NCI-H2081 (cell line): ENCODE results near the gene ADGRD1.

Experiments
- DNase-seq, 2 experiments: peaks; one replicate each; lab custom pipeline; 2025; lab: John Stamatoyannopoulos, UW

The ADGRD1 gene

GRCh38 chr12:131042834-131043245 is 89.1 kb downstream of the ADGRD1 start:
- DNase-seq, result no peak

- no peak for DNase-seq
These were observed 89.7 kb downstream of the ADGRD1 start for GRCh38 chr12:131043401-131043871.

GRCh38 chr12:131044136-131044535 is 90.4 kb downstream of the ADGRD1 start:
- no peak for DNase-seq

DNA sequence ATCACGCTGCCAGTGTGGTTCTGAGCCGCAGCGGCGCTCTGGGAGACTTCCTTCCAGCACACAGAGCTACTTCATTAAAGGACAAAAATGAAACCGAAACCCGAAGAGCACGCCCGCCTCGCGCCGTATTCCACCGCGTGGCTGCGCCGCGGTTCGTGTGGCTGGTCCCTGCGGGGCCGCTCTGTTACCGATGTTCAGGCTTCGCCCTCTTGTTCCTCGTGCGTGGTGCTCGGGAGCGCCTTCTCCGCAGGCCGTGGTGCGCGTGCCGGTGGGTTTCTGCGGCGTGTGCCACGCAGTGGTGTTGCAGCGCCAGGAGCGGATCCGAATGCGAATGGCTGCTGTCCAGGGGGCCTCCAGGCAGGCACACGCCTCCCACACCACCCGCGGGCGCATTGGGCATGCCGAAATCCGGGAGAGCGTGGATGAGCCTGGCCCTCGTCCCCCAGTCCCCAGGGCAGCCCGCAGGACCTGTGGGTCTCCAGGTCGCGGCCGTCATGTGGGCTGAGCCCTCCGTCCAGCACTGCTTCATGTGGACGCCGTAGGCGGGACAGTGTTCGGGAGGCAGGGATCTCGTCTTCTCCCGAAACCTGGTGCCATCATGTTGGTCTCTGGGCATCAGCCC is 91.2 kb downstream of the ADGRD1 start:
- DNase-seq, result no peak

DNA sequence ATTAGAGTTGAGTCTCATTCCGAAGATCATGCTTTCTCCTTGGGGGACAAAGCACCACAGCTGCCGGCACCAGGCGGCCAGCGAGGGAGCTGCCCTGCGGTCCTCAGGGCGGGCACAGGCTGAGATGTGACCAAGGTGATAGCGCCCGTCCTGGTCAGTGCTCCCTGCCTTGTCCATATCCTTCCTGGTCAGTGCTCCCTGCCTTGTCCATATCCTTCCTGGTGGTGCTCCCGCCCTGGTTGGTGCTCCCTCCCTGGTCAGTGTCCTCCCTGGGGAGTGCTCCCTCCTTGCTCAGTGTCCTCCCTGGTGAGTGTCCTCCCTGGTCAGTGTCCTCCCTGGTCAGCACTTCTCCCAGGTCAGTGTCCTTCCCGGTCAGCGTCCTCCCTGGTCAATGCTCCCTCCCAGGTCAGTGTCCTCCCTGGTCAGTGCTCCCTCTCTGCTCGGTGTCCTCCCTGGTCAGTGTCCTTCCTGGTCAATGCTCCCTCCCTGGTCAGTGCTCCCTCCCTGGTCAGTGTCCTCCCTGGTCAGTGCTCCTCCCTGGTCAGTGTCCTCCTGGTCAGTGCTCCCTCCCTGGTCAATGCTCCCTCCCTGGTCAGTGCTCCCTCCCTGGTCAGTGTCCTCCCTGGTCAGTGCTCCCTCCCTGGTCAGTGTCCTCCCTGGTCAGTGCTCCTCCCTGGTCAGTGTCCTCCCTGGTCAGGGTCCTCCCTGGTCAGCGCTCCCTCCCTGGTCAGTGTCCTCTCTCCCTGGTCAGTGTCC is 92.2 kb downstream of the ADGRD1 start:
- DNase-seq, result no peak

DNA sequence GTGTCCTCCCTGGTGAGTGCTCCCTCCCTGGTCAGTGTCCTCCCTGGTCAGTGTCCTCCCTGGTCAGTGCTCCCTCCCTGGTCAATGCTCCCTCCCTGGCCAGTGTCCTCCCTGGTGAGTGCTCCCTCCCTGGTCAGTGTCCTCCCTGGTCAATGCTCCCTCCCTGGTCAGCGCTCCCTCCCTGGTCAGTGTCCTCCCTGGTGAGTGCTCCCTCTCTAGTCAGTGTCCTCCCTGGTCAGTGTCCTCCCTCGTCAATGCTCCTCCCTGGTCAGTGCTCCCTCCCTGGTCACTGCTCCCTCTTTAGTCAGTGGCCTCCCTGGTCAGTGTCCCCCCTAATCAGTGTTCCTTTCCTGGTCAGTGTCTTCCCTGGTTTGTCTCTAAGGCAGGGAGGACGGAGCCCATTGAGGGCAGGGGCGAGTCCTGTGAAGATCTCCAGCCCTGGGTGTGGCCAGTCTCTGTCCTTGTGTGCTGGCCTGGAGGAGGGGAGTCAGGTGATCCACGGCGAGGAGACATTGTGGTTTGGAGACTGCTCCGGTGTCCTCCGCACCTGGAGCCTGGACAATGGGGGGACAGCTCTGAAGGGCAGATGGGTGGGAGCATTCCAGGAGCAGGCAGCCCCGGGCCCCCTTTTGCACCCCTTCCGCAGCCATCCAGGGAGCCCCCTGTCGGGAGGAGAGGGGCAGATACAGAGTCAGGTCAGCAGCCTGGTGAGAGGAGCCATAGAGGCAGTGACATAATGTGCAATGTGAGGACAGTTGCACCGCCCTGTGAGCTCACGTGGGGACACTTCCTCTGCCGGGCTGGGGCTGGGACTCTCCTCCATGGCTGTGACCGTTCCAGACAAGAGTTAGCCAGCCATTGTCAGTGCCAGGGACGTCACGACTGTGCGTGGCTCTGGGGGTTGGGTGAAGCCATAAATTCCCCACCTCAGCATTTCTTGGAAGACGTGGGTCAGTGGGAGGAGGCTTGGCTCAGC is 93.4 kb downstream of the ADGRD1 start:
- DNase-seq, result no peak

- no peak for DNase-seq
These were observed 94.3 kb downstream of the ADGRD1 start for GRCh38 chr12:131047789-131048610.

GRCh38 chr12:131048611-131048990 is 94.9 kb downstream of the ADGRD1 start:
- no peak for DNase-seq

DNA sequence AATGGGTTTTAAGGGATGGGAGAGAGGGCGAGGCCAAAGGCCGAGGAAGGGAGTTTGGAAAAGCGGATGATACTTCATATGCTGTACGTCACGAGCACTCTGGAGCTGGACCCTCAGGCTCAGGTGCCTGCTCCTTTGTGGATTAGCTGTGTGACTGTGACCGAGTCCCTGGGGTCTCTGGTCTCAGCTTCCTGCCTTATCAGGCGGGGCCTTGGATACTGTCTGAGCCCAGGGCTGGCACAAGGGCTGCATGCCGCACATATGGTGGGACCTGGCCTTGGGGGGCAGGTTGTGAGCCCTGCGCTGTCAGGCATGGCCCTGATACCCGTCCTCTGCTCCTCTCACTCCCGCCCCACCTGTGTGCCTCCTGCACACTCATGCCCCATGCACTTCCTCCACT is 95.3 kb downstream of the ADGRD1 start:
- DNase-seq, result no peak

DNA sequence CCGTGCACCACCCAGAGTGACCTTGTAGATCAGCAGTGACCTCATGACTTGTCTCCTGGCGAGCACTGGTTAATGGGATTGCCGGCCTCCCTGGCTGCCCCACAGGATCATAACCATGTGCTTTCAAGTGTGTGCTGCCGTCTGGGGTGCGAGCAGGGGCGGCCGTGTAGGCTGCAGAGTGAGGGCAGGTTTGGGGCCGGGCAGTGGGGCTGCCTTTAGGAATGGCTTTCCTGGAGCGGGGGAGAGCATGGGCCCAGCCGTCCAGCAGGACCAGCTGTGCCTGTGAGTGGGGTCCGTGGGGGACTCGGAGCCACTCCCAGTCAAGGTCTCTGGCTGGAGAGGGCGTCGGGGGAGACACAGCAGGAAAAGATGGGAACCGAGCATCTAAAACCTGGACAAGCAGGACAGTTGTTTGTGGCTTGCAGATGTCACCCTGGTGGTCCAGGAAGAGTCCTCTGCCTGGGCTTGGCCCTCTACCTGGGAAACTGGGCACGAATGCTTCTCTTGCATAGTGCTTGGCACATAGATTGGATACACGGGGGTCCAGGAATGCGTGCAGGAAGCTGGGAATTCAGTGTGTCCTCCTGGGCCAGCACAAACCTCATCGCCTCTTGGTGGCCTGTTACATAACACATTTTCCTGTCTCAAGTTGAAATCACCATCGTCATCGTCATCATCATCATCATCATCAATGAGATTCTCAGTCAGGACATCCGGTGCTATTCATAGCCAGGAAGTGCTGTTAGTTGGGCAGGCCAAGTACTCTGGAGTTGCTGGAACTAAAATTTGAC is 96.0 kb downstream of the ADGRD1 start:
- DNase-seq, result no peak

DNA sequence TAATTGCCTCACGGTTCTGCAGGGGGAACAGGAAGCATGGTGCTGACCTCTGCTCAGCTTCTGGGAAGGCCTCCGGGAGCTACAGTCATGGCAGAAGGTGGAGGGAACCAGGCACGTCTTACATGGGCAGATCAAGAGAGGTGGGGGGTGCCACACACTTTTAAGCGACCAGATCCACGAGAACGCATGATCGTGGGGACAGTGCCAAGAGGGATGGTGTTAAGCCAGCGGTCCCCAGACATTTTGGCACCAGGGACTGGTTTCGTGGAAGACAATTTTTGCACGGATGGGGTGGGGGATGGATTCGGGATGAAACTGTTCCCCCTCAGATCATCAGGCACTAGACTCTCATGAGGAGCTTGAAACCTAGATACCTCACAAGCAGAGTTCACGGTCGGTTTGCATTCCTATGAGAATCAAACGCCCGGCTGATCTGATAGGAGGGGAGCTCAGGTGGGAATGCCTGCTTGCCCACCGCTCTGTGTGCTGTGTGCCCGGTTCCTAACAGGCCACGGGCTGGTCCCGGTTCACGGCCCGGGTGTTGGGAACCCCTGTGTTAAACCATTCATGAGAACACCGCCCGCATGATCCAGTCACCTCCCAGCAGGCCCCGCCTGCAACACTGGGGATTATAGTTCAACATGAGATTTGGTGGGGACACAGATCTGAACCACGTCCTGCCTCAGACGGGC is 96.9 kb downstream of the ADGRD1 start:
- DNase-seq, result no peak

GRCh38 chr12:131051155-131051473 is 97.4 kb downstream of the ADGRD1 start:
- DNase-seq, result no peak

- DNase-seq, result no peak
These were observed 98.5 kb downstream of the ADGRD1 start for GRCh38 chr12:131052063-131052781.

DNA sequence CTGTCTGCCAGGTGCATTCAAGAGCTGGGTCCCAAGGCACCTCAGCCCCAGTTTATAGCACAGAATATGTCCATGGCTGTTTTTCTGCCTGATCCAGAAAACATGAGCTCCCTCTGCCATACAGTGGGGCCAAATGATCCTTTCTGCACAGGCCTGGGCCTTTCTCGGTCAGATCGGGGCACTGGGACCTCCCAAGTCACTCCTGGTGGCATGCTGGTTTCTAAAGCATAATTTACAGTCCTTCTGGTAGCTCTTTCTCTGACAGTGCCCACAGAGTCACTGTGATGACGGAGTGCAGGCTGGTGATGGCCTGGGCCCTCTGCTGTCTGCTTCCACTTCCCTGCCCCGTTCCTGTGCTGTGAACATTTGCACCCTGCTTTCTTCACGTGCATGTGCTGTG is 99.2 kb downstream of the ADGRD1 start:
- no peak for DNase-seq

DNA sequence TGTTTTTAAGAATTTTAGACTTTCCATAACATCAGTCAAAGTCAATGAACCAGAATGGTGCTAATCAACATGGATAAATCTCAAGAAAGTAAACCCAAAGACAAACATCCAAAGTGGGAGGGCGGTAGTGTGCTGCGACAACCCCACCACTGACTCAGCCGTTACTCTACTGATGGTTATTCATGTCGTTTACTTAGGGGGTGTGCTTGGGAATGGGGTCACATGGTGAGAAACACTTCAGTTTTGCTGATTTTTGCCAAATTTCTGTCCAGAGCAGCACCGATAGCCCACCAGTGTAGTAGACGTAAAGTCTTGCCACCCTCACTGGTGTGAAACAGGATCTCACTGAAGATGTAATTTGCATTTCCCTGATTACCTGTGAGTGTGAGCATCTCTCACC is 99.9 kb downstream of the ADGRD1 start:
- DNase-seq, result no peak

GRCh38 chr12:131054345-131055092 is 100.8 kb downstream of the ADGRD1 start:
- no peak for DNase-seq

DNA sequence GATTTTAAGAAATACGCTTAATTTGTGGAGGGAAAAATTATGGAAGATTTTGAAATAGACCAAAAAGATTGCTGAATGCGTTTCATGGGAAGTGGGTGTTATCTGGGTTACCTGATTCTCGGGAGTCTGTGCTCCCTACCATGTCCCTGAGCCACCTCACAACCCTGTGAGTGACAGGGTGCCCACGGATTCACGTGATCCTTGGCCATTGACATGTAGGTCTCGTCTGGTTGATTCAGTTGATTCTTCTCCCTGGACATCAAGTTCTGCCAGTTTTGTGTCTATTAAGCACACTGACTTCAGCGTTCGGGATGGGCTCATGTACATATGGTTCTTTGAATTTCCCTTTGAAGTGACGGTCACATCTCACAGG is 101.4 kb downstream of the ADGRD1 start:
- DNase-seq, result no peak

DNA sequence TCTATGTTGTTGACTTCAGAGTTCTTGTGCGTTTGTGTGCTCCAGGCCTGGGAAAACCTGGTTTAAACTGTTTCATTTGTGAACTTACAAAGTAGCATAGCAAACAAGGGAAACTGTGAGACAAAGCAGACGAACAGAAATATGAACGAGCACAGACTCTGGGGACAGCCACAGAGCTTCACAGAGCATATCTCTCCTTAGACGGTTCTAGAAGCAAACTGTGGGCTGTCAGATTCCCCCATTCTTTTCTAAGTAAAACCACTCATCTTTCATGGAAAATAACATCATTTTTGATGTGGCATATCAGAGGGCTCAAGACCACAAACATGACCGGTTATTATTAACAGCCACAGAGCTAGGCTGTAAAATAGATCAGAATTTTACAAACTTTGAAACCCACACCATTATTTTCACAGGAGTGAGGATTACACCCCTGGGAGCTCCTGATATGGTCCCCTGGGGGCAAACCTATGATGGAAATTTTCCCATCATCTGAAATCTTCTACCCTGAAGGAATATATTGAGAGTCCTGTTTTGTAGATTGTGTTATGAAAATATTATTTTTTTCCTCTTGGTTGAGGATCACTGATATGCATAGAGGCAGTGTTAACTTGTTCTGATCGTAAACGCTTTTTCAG is 102.0 kb downstream of the ADGRD1 start:
- DNase-seq, result no peak

- no peak for DNase-seq
These were observed 102.9 kb downstream of the ADGRD1 start for GRCh38 chr12:131056626-131057025.
